Large intestine (tissue), 3 donors: ENCODE measurements around the gene PRKCH. TPM values are rescaled to one million over a fixed set of nuclear protein-coding genes. Genes with fewer than 3 reads are reported as not detected.
"Not testable (repeated sequence)": the region's sequence is repeated elsewhere in the genome, so short reads cannot be mapped to it uniquely, and the experiment has no call there.

ENCODE experiments used
- DNase-seq, 2 donors: peaks; one replicate each; pipeline versions ENCODE4 v3.0.0 to v3.0.0-alpha.2; 2013
- H3K27ac ChIP-seq: one replicate; pipeline ENCODE4 v1.5.1; 2013; ENCODE audit warnings: low read length
- H3K27me3 ChIP-seq: 2 replicates; pipeline ENCODE4 v1.6.1; 2013; ENCODE audit warnings: low read length; ENCODE audit not compliant: control insufficient read depth, insufficient read depth
- H3K36me3 ChIP-seq: 2 replicates; pipeline ENCODE4 v1.6.1; 2013; ENCODE audit warnings: low read length; ENCODE audit not compliant: control insufficient read depth, insufficient read depth
- H3K4me1 ChIP-seq: one replicate; pipeline ENCODE4 v1.6.1; 2013; ENCODE audit warnings: low read length; ENCODE audit not compliant: control insufficient read depth, insufficient read depth
- H3K4me3 ChIP-seq: one replicate; pipeline ENCODE4 v1.5.1; 2013; ENCODE audit warnings: low read length
- H3K9me3 ChIP-seq: one replicate; pipeline ENCODE4 v1.6.1; 2013; ENCODE audit warnings: mild to moderate bottlenecking, low read depth, low read length, moderate library complexity; ENCODE audit not compliant: control insufficient read depth
- WGBS: methylation state at CpG from one replicate; pipeline ENCODE4 v1.1.5; 2013; ENCODE audit warnings: low lambda C conversion rate; ENCODE audit not compliant: insufficient coverage; 5-methylcytosine and 5-hydroxymethylcytosine counted together
- polyA plus RNA-seq: library from polyadenylated mRNA; unstranded; fragments of 120-200 nt; gene quantifications from one replicate; pipeline ENCODE4 v1.2.1, GENCODE V29; 2013

Gene PRKCH
- polyA plus RNA-seq, 1 donor, result 7.7 TPM

- Histone ChIP-seq H3K4me3 (no peak overlapping the region), H3K9me3 (no peaks in the 10 kb centered on the region), H3K36me3 (no peaks in the 10 kb centered on the region), H3K27me3 (no peaks in the 10 kb centered on the region), H3K27ac (no peak overlapping the region), H3K4me1 (peaks cover 10% of the 10 kb centered on the region)
- no CpG with 5 or more reads among the region's 16 CpGs for WGBS
- DNase-seq, result peak; percentile 47 to 63
Observed at GRCh38 chr14:61525293-61526011, 204.1 kb downstream of the PRKCH start.

GRCh38 chr14:61526405-61527312, 205.3 kb downstream of the PRKCH start:
- peak in 1 of 2 donors; percentile 54 for DNase-seq
- H3K27me3 ChIP-seq, result no peaks in the 10 kb centered on the region
- WGBS, result no CpG with 5 or more reads among the region's 9 CpGs
- H3K4me3 ChIP-seq, result no peak overlapping the region
- H3K27ac ChIP-seq, result no peak overlapping the region
- H3K9me3 ChIP-seq, result no peaks in the 10 kb centered on the region
- peaks cover 16% of the 10 kb centered on the region for H3K4me1 ChIP-seq
- H3K36me3 ChIP-seq, result no peaks in the 10 kb centered on the region

GRCh38 chr14:61527325-61528100, 206.1 kb downstream of the PRKCH start:
- H3K4me1 ChIP-seq, result peaks cover 16% of the 10 kb centered on the region
- no peaks in the 10 kb centered on the region for H3K27me3 ChIP-seq
- no peaks in the 10 kb centered on the region for H3K9me3 ChIP-seq
- H3K27ac ChIP-seq, result no peak overlapping the region
- WGBS, result 33% methylated on average over 2 of the region's 10 CpGs
- no peak overlapping the region for H3K4me3 ChIP-seq
- DNase-seq, result peak in 1 of 2 donors; percentile 26
- no peaks in the 10 kb centered on the region for H3K36me3 ChIP-seq

GRCh38 chr14:61528591-61529021, 207.2 kb downstream of the PRKCH start:
- no peaks in the 10 kb centered on the region for H3K27me3 ChIP-seq
- no peak overlapping the region for H3K27ac ChIP-seq
- WGBS, result no CpG with 5 or more reads among the region's 9 CpGs
- DNase-seq, result no peak
- H3K4me3 ChIP-seq, result no peak overlapping the region
- peaks cover 16% of the 10 kb centered on the region for H3K4me1 ChIP-seq
- no peaks in the 10 kb centered on the region for H3K9me3 ChIP-seq
- no peaks in the 10 kb centered on the region for H3K36me3 ChIP-seq

GRCh38 chr14:61529360-61529759, 208.0 kb downstream of the PRKCH start:
- DNase-seq, H3K4me3 ChIP-seq, H3K27me3 ChIP-seq, H3K9me3 ChIP-seq, H3K27ac ChIP-seq, H3K36me3 ChIP-seq: not testable (repeated sequence)
- no CpG with 5 or more reads among the region's 5 CpGs for WGBS
- H3K4me1 ChIP-seq, result peaks cover 16% of the 10 kb centered on the region

- H3K9me3 ChIP-seq, result no peaks in the 10 kb centered on the region
- H3K4me3 ChIP-seq, result no peak overlapping the region
- no peak for DNase-seq
- H3K27ac ChIP-seq, result no peak overlapping the region
- peaks cover 16% of the 10 kb centered on the region for H3K4me1 ChIP-seq
- WGBS, result no CpG with 5 or more reads among the region's 6 CpGs
- no peaks in the 10 kb centered on the region for H3K27me3 ChIP-seq
- H3K36me3 ChIP-seq, result no peaks in the 10 kb centered on the region
Observed at GRCh38 chr14:61530296-61530695, 208.9 kb downstream of the PRKCH start.

GRCh38 chr14:61530896-61531295, 209.5 kb downstream of the PRKCH start:
- 40% methylated on average over 1 of the region's 5 CpGs for WGBS
- DNase-seq, result peak in 1 of 2 donors; percentile 40
- Histone ChIP-seq H3K9me3 (no peaks in the 10 kb centered on the region), H3K36me3 (no peaks in the 10 kb centered on the region), H3K27ac (no peak overlapping the region), H3K4me1 (peaks cover 16% of the 10 kb centered on the region), H3K4me3 (no peak overlapping the region), H3K27me3 (no peaks in the 10 kb centered on the region)

GRCh38 chr14:61531465-61532122, 210.2 kb downstream of the PRKCH start:
- Histone ChIP-seq H3K4me3 (no peak overlapping the region), H3K36me3 (no peaks in the 10 kb centered on the region), H3K27me3 (no peaks in the 10 kb centered on the region), H3K4me1 (peaks cover 19% of the 10 kb centered on the region), H3K27ac (no peak overlapping the region), H3K9me3 (no peaks in the 10 kb centered on the region)
- 40% methylated on average over 1 of the region's 5 CpGs for WGBS
- no peak for DNase-seq

GRCh38 chr14:61532123-61532505, 210.7 kb downstream of the PRKCH start:
- H3K36me3 ChIP-seq, result no peaks in the 10 kb centered on the region
- H3K27me3 ChIP-seq, result no peaks in the 10 kb centered on the region
- H3K9me3 ChIP-seq, result no peaks in the 10 kb centered on the region
- H3K27ac ChIP-seq, result no peak overlapping the region
- H3K4me3 ChIP-seq, result no peak overlapping the region
- H3K4me1 ChIP-seq, result peaks cover 21% of the 10 kb centered on the region
- peak in 1 of 2 donors; percentile 38 for DNase-seq

- no peak overlapping the region for H3K4me3 ChIP-seq
- WGBS, result no CpG with 5 or more reads among the region's 6 CpGs
- DNase-seq, result no peak
- H3K36me3 ChIP-seq, result no peaks in the 10 kb centered on the region
- H3K27me3 ChIP-seq, result no peaks in the 10 kb centered on the region
- peaks cover 22% of the 10 kb centered on the region for H3K4me1 ChIP-seq
- H3K27ac ChIP-seq, result no peak overlapping the region
- no peaks in the 10 kb centered on the region for H3K9me3 ChIP-seq
Observed at GRCh38 chr14:61532763-61533162, 211.4 kb downstream of the PRKCH start.
